Neuronal stem cell (in vitro differentiated cells): ENCODE data around the gene SLMAP.

Source experiments
- DNase-seq: peaks from one replicate; pipeline ENCODE4 v3.0.0-alpha.2; 2013; ENCODE audit warnings: low spot score
- H2AFZ ChIP-seq: one replicate; pipeline ENCODE4 v1.6.1; 2013; ENCODE audit warnings: mild to moderate bottlenecking, low read length, inconsistent platforms
- H2AK5ac ChIP-seq: 2 replicates; pipeline ENCODE4 v1.6.1; 2013; ENCODE audit warnings: low read depth, mild to moderate bottlenecking, inconsistent platforms, low read length, moderate library complexity, mixed read lengths
- H2BK120ac ChIP-seq: 2 replicates; pipeline ENCODE4 v1.6.1; 2013; ENCODE audit warnings: low read depth, mild to moderate bottlenecking, inconsistent platforms, low read length, moderate library complexity, mixed read lengths
- H2BK12ac ChIP-seq: one replicate; pipeline ENCODE4 v1.6.1; 2013; ENCODE audit warnings: low read length, inconsistent platforms
- H2BK15ac ChIP-seq: 2 replicates; pipeline ENCODE4 v1.6.1; 2013; ENCODE audit warnings: mild to moderate bottlenecking, low read length, inconsistent platforms, mixed read lengths
- H2BK5ac ChIP-seq: one replicate; pipeline ENCODE4 v1.6.1; 2013; ENCODE audit warnings: inconsistent platforms, mild to moderate bottlenecking, low read length, moderate library complexity
- H3K14ac ChIP-seq: one replicate; pipeline ENCODE4 v1.6.1; 2013; ENCODE audit warnings: low read length, inconsistent platforms
- H3K18ac ChIP-seq: 2 replicates; pipeline ENCODE4 v1.6.1; 2013; ENCODE audit warnings: low read length, inconsistent platforms
- H3K23ac ChIP-seq: 2 replicates; pipeline ENCODE4 v1.6.1; 2013; ENCODE audit warnings: low read depth, mild to moderate bottlenecking, mixed read lengths, low read length, inconsistent platforms; ENCODE audit not compliant: poor library complexity
- H3K27ac ChIP-seq: replicated peaks from 3 replicates; pipeline ENCODE4 v1.5.1; 2013; ENCODE audit warnings: low read length, inconsistent platforms
- H3K27me3 ChIP-seq, 3 experiments: 2 replicates each; pipeline ENCODE4 v1.6.1; 2013; ENCODE audit warnings: low read length in 3 of 3, mild to moderate bottlenecking in 2 of 3, inconsistent platforms in 1 of 3, low read depth in 1 of 3, mixed read lengths in 1 of 3, moderate library complexity in 1 of 3; ENCODE audit not compliant: control insufficient read depth in 3 of 3, insufficient read depth in 3 of 3
- H3K36me3 ChIP-seq, 2 donors: replicated peaks in 1 of 2; 2 replicates each; pipeline ENCODE4 v1.6.1; 2013; ENCODE audit warnings: low read length in 2 of 2; ENCODE audit not compliant: control insufficient read depth in 2 of 2, insufficient read depth in 2 of 2
- H3K4ac ChIP-seq: 2 replicates; pipeline ENCODE4 v1.6.1; 2013; ENCODE audit warnings: inconsistent platforms, mild to moderate bottlenecking, low read length, moderate library complexity
- H3K4me1 ChIP-seq, 2 donors: 1 replicate in 1 of 2; 2 replicates in 1 of 2; pipeline ENCODE4 v1.6.1; 2013; ENCODE audit warnings: low read length in 2 of 2, low read depth in 1 of 2; ENCODE audit not compliant: control insufficient read depth in 2 of 2, insufficient read depth in 1 of 2
- H3K4me2 ChIP-seq: one replicate; pipeline ENCODE4 v1.6.1; 2013; ENCODE audit warnings: mild to moderate bottlenecking, low read length, inconsistent platforms; ENCODE audit not compliant: insufficient read depth, poor library complexity, severe bottlenecking
- H3K4me3 ChIP-seq, 2 donors: 2 replicates each; pipeline ENCODE4 v1.5.1; 2013; ENCODE audit warnings: low read length in 2 of 2, mild to moderate bottlenecking in 2 of 2, inconsistent platforms in 1 of 2, moderate library complexity in 1 of 2
- H3K79me1 ChIP-seq: one replicate; pipeline ENCODE4 v1.6.1; 2013; ENCODE audit warnings: low read depth, mild to moderate bottlenecking, inconsistent platforms, low read length, moderate library complexity
- H3K9ac ChIP-seq: one replicate; pipeline ENCODE4 v1.6.1; 2013; ENCODE audit warnings: mild to moderate bottlenecking, low read depth, low read length, inconsistent platforms; ENCODE audit not compliant: poor library complexity
- H3K9me3 ChIP-seq, 2 donors: replicated peaks in 1 of 2; 2 replicates each; pipeline versions ENCODE3 to v1.6.1; 2013; ENCODE audit warnings: low read length in 2 of 2, mild to moderate bottlenecking in 2 of 2, inconsistent platforms in 1 of 2, low read depth in 1 of 2, mixed read lengths in 1 of 2, moderate library complexity in 1 of 2; ENCODE audit not compliant: control insufficient read depth in 2 of 2, insufficient read depth in 1 of 2
- H4K8ac ChIP-seq: one replicate; pipeline ENCODE4 v1.6.1; 2013; ENCODE audit warnings: low read depth, mild to moderate bottlenecking, inconsistent platforms, low read length, moderate library complexity
- H4K91ac ChIP-seq: one replicate; pipeline ENCODE4 v1.6.1; 2013; ENCODE audit warnings: low read length, low read depth, mild to moderate bottlenecking, inconsistent platforms; ENCODE audit not compliant: poor library complexity
- WGBS, 2 donors: extraction: QIAGEN DNeasy Blood & Tissue Kit; methylation state at CpG; one replicate each; pipeline ENCODE4 v1.1.7; 2013; ENCODE audit warnings: missing lambda C conversion rate in 2 of 2, mixed read lengths in 1 of 2; ENCODE audit not compliant: insufficient read length in 2 of 2, insufficient replicate concordance in 1 of 2; ENCODE audit errors: extremely low coverage in 2 of 2; 5-methylcytosine and 5-hydroxymethylcytosine counted together

Gene SLMAP

GRCh38 chr3:57715686-57716085 is 40.4 kb upstream of the SLMAP start:
- no peak overlapping the region for H3K23ac ChIP-seq
- no peaks in the 10 kb centered on the region for H3K36me3 ChIP-seq
- H3K79me1 ChIP-seq = no peaks in the 10 kb centered on the region
- no peak overlapping the region for H3K18ac ChIP-seq
- no CpG with 5 or more reads among the region's 4 CpGs for WGBS, 2 donors
- no peak overlapping the region for H2AFZ ChIP-seq
- H4K8ac ChIP-seq = no peak overlapping the region
- no peak overlapping the region for H2BK120ac ChIP-seq
- peaks cover 0 to 3% (median 0%) of the 10 kb centered on the region in 3 experiments for H3K27me3 ChIP-seq
- DNase-seq = no peak
- no peak overlapping the region for H3K14ac ChIP-seq
- H2BK12ac ChIP-seq = no peak overlapping the region
- no peak overlapping the region for H3K27ac ChIP-seq
- no peak overlapping the region for H2AK5ac ChIP-seq
- H3K4me2 ChIP-seq = no peak overlapping the region
- no peak overlapping the region for H3K9ac ChIP-seq
- no peaks in the 10 kb centered on the region for H3K4me1 ChIP-seq
- H3K4ac ChIP-seq = no peak overlapping the region
- H4K91ac ChIP-seq = no peak overlapping the region
- H2BK15ac ChIP-seq = no peak overlapping the region
- no peak overlapping the region for H2BK5ac ChIP-seq
- H3K9me3 ChIP-seq = no peaks in the 10 kb centered on the region
- no peak overlapping the region for H3K4me3 ChIP-seq

DNA sequence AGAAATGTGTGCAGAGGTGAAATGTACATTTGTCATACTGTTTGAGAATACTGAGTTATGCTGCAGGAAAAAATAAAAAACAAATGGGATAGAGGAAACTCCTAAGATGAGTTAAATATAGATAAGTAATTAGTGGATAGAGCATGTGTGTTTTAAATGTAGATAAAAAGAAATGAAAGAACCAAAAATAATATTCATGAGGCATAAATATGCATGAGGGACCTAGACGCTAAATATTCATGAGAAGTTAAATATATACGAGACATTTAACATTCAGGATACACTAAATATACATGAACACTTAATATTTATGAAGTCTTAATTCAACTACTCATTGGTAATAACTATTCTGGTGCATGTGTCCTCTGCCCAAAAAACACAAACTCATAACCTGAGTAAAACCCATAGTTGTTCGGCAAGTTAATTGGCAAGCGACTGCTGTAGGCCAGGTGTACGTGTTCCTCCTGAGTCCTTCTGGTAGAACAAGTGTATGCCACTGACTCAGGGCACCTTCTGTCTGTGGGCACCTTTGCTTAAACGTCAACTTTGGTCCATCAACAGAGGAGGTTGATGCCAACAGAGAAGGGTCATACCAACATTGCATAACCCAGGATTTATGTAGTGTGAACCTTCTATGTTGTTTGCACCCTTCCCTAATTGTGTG is 38.8 kb upstream of the SLMAP start:
- Histone ChIP-seq H3K4me3 (no peak overlapping the region), H4K8ac (no peak overlapping the region), H3K23ac (no peak overlapping the region), H3K27me3 (peaks cover 0 to 3% (median 0%) of the 10 kb centered on the region in 3 experiments), H2BK120ac (no peak overlapping the region), H3K9me3 (no peaks in the 10 kb centered on the region), H2BK5ac (no peak overlapping the region), H3K4ac (no peak overlapping the region), H3K9ac (no peak overlapping the region), H3K18ac (no peak overlapping the region), H3K27ac (no peak overlapping the region), H3K14ac (no peak overlapping the region), H2AFZ (no peak overlapping the region), H2BK15ac (no peak overlapping the region), H2BK12ac (no peak overlapping the region), H3K4me1 (no peaks in the 10 kb centered on the region), H3K79me1 (no peaks in the 10 kb centered on the region), H3K36me3 (no peaks in the 10 kb centered on the region), H4K91ac (no peak overlapping the region), H2AK5ac (no peak overlapping the region), H3K4me2 (no peak overlapping the region)
- WGBS, 2 donors = no CpG with 5 or more reads among the region's 6 CpGs
- no peak for DNase-seq

GRCh38 chr3:57718118-57718517 is 38.0 kb upstream of the SLMAP start:
- Histone ChIP-seq H3K4me3 (no peak overlapping the region), H3K9me3 (no peaks in the 10 kb centered on the region), H3K4me2 (no peak overlapping the region), H2BK120ac (no peak overlapping the region), H3K36me3 (no peaks in the 10 kb centered on the region), H2BK5ac (no peak overlapping the region), H3K9ac (no peak overlapping the region), H3K27me3 (peaks cover 0 to 3% (median 0%) of the 10 kb centered on the region in 3 experiments), H3K4me1 (no peaks in the 10 kb centered on the region), H2BK12ac (no peak overlapping the region), H4K8ac (no peak overlapping the region), H2AK5ac (no peak overlapping the region), H3K4ac (no peak overlapping the region), H3K18ac (no peak overlapping the region), H3K14ac (no peak overlapping the region), H4K91ac (no peak overlapping the region), H3K79me1 (no peaks in the 10 kb centered on the region), H2AFZ (no peak overlapping the region), H2BK15ac (no peak overlapping the region), H3K27ac (no peak overlapping the region), H3K23ac (no peak overlapping the region)
- no peak for DNase-seq
- no CpG with 5 or more reads among the region's 1 CpG for WGBS, 2 donors

GRCh38 chr3:57726397-57726796 is 29.7 kb upstream of the SLMAP start:
- Histone ChIP-seq H3K9me3 (no peaks in the 10 kb centered on the region), H2BK120ac (no peak overlapping the region), H3K36me3 (no peaks in the 10 kb centered on the region), H3K4me2 (no peak overlapping the region), H3K79me1 (no peaks in the 10 kb centered on the region), H3K27me3 (peaks cover 0 to 4% (median 0%) of the 10 kb centered on the region in 3 experiments), H2BK15ac (no peak overlapping the region), H3K14ac (no peak overlapping the region), H4K8ac (no peak overlapping the region), H3K9ac (no peak overlapping the region), H3K4me3 (no peak overlapping the region), H3K23ac (no peak overlapping the region), H2BK12ac (no peak overlapping the region), H2AFZ (no peak overlapping the region), H2AK5ac (no peak overlapping the region), H4K91ac (no peak overlapping the region), H2BK5ac (no peak overlapping the region), H3K27ac (no peak overlapping the region), H3K18ac (no peak overlapping the region), H3K4me1 (no peaks in the 10 kb centered on the region), H3K4ac (no peak overlapping the region)
- no peak for DNase-seq
